ENCODE results near the gene ZFYVE28.

Gene ZFYVE28

DNA sequence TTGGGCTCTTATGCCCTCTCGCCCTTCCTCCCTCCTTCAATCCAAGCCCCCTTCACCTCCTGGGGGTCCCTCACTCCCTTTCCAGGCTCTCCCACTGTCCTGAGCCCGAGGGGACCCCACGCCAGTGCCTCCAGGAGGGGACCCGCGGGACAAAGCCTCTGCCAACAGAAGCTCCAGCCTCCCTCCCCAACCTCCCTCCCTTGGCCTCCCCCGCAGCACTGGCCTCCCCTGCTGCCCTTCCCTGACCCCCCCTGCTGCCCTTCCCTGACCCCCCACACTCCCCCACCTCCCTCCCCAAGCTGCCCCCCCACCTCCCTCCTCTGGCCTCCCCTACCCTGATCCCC, 85.5 kb downstream of the ZFYVE28 start:
- TF ChIP-seq, protein P1, sequence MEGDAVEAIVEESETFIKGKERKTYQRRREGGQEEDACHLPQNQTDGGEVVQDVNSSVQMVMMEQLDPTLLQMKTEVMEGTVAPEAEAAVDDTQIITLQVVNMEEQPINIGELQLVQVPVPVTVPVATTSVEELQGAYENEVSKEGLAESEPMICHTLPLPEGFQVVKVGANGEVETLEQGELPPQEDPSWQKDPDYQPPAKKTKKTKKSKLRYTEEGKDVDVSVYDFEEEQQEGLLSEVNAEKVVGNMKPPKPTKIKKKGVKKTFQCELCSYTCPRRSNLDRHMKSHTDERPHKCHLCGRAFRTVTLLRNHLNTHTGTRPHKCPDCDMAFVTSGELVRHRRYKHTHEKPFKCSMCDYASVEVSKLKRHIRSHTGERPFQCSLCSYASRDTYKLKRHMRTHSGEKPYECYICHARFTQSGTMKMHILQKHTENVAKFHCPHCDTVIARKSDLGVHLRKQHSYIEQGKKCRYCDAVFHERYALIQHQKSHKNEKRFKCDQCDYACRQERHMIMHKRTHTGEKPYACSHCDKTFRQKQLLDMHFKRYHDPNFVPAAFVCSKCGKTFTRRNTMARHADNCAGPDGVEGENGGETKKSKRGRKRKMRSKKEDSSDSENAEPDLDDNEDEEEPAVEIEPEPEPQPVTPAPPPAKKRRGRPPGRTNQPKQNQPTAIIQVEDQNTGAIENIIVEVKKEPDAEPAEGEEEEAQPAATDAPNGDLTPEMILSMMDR (IDR thresholded peaks at IDR 0.05): no peak
- Histone ChIP-seq H3K27ac (no peak overlapping the region), H3K4me3 (no peak overlapping the region)
- no peak for DNase-seq (ENCODE audit: low spot score)

DNA sequence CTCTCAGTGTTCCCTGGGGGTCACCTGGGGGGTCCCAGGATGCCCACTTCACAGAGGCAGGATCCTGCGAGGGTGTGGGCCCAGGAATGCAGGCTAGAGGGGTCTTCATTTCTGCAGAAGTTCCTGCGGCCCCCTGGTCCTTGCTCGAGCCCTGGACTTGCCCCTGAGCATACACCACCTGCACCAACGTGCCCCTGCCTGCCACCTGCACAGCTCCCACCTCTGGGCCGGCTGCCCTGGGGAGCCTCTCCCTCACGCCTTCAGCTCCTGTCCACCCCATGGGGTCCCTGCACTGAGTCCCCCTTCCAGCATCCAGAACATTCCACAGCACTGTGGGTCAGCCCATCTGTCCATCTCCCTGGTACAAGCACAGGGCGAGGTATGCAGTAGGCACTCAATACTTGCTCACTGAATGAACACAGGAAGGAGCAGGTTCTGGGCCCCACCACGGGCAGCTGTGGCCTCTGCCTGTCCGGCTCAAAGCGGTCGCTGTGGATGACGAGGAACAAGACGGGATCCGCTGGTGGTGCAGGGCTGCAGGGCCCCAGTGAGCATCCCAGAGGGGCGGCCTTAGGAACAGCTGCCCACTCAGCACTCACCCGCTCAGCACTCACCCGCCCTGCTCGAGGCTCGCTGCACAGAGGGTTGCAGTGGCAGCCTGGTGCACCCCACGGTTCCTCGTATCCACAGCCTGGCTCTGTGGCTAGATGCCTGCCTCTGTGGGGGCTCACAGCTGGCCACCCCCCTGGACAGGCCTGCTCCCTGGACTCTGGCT, 86.1 kb downstream of the ZFYVE28 start:
- TF ChIP-seq, protein P1 (IDR thresholded peaks at IDR 0.05): no peak
- Histone ChIP-seq H3K27ac (no peak overlapping the region), H3K4me3 (no peak overlapping the region)
- peak; percentile 62 for DNase-seq (ENCODE audit: low spot score)

- no peak for DNase-seq (ENCODE audit: low spot score)
- Histone ChIP-seq H3K4me3 (no peak overlapping the region), H3K27ac (no peak overlapping the region)
- TF ChIP-seq, protein P1 (IDR thresholded peaks at IDR 0.05): no peak
Observed at GRCh38 chr4:2331519-2332200, 86.8 kb downstream of the ZFYVE28 start.

DNA sequence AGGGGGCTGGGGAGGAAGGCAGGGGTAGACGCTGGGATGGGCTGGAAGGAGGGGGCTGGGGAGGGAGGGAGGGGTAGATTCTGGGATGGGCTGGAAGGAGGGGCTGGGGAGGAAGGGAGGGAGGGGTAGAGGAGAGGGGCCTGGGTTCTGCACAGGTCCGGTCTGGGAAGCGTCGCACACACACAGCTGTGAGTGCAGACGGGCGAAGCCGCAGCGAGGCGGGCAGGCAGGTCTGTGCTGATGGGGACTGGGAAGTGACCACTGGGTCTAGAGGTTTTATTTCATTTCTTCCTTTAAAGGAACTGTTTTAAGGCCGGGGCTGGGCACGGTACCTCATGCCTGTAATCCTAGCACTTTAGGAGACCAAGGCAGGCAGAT, 87.4 kb downstream of the ZFYVE28 start:
- TF ChIP-seq, protein P1 (IDR thresholded peaks at IDR 0.05): no peak
- H3K4me3 ChIP-seq: no peak overlapping the region
- DNase-seq (ENCODE audit: low spot score): no peak
- H3K27ac ChIP-seq: no peak overlapping the region

GRCh38 chr4:2330091-2331042, 88.1 kb downstream of the ZFYVE28 start:
- H3K4me3 ChIP-seq: no peak overlapping the region
- TF ChIP-seq, protein P1 (IDR thresholded peaks at IDR 0.05): no peak
- no peak overlapping the region for H3K27ac ChIP-seq
- no peak for DNase-seq (ENCODE audit: low spot score)

DNA sequence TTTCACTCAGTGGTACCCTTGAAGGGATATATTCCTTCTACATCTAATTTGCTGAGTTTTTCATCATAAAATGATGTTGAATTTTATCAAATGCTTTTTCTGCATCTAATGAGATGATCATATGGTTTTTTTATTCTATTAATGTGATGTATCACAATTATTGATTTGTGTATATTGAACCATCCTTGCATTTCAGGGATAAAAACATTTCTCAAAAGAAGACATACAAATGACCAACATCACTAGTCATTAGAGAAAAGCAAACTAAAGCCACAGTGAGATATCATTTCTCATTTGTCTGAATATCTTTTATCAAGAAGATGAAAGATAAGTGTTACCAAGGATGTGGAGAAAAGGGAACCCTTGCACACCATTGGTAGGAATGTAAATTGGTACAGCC, 90.9 kb downstream of the ZFYVE28 start:
- no peak for DNase-seq (ENCODE audit: low spot score)
- TF ChIP-seq, protein P1 (IDR thresholded peaks at IDR 0.05): no peak
- H3K27ac ChIP-seq: no peak overlapping the region
- no peak overlapping the region for H3K4me3 ChIP-seq

Measured in coronary artery (tissue), 2 donors.